Thyroid gland (tissue), 4 donors: Measurements from ENCODE around the gene ADAMTS20. TPM values are rescaled to one million over a fixed set of nuclear protein-coding genes. Genes with fewer than 3 reads are reported as not detected.
A peak's percentile ranks its signal among the peaks of the same experiment; 100 is the strongest.

Experiments
- DNase-seq, 2 donors: peaks; one replicate each; pipeline ENCODE4 v3.0.0-alpha.2; 2019
- H3K27ac ChIP-seq, 3 donors: fragments of 200-600 bp; sonication (generic); 1 replicate in 2 of 3; 2 replicates in 1 of 3; pipeline ENCODE4 v1.5.1; 2016 to 2019; ENCODE audit warnings: mild to moderate bottlenecking in 1 of 3, moderate library complexity in 1 of 3
- H3K27me3 ChIP-seq: fragments of 200-600 bp; sonication (generic); one replicate; pipeline ENCODE4 v1.5.1; 2019
- H3K36me3 ChIP-seq, 2 donors: fragments of 200-600 bp; sonication (generic); one replicate each; pipeline ENCODE4 v1.5.1; 2016 to 2019
- H3K4me1 ChIP-seq, 2 donors: fragments of 200-600 bp; sonication (generic); one replicate each; pipeline ENCODE4 v1.5.1; 2017 to 2019
- H3K4me3 ChIP-seq, 3 donors: fragments of 200-600 bp; sonication (generic); replicated peaks in 1 of 3; 1 replicate in 2 of 3; 2 replicates in 1 of 3; pipeline ENCODE4 v1.5.1; 2016; ENCODE audit warnings: mild to moderate bottlenecking in 1 of 3
- H3K9me3 ChIP-seq: fragments of 200-600 bp; sonication (generic); one replicate; pipeline ENCODE4 v1.5.1; 2017
- CTCF ChIP-seq, 6 experiments: fragments of 200-600 bp in 3 of 6; fragments of 450-650 bp in 3 of 6; sonication (generic) in 3 of 6; IDR thresholded peaks; one replicate each; pipeline ENCODE4 v1.5.1; 2016 to 2019; ENCODE audit warnings: antibody characterized with exemption in 6 of 6, mild to moderate bottlenecking in 2 of 6, inconsistent platforms in 1 of 6, moderate library complexity in 1 of 6
- POLR2A ChIP-seq, 2 donors: fragments of 450-650 bp; IDR thresholded peaks; one replicate each; pipeline ENCODE4 v1.6.1; 2017; ENCODE audit warnings: antibody characterized with exemption in 2 of 2, mild to moderate bottlenecking in 2 of 2, moderate library complexity in 1 of 2
- whole genome bisulfite sequencing, 2 donors: methylation state at CpG; one replicate each; pipeline ENCODE4 v1.1.5; 2017; 5-methylcytosine and 5-hydroxymethylcytosine counted together
- intact Hi-C: fragments of 100-400 bp; cut with DNase I; formaldehyde crosslinking; loops from one replicate; pipeline ENCODE4 v1.15.1; 2023
- total RNA-seq, 4 donors: library from RNA; depleted of rRNA; stranded (reverse); fragments of >200 nt; gene quantifications; one replicate each; pipeline ENCODE4 v1.2.3, GENCODE V29; 2016

Gene ADAMTS20
- total RNA-seq, 4 donors from 2014 or later = 0.11 TPM; not detected in 3

GRCh38 chr12:43338848-43339526 lies 213.0 kb downstream of the ADAMTS20 start:
- intact Hi-C loops = no loop called here
- H3K27me3 ChIP-seq = no peaks in the 10 kb centered on the region
- no peak overlapping the region for H3K27ac ChIP-seq
- no peak overlapping the region for H3K4me3 ChIP-seq
- H3K36me3 ChIP-seq = no peaks in the 10 kb centered on the region
- TF ChIP-seq POLR2A (IDR thresholded peaks at IDR 0.05) (no peak), CTCF (IDR thresholded peaks at IDR 0.05) (peak in 4 of 6 experiments; percentile 57 to 85 (median 68))
- H3K4me1 ChIP-seq = peaks cover 0 to 4% of the 10 kb centered on the region in 2 donors
- H3K9me3 ChIP-seq = no peaks in the 10 kb centered on the region
- no peak for DNase-seq

GRCh38 chr12:43337571-43338444 lies 214.2 kb downstream of the ADAMTS20 start:
- Histone ChIP-seq H3K9me3 (no peaks in the 10 kb centered on the region), H3K4me3 (no peak overlapping the region), H3K4me1 (peaks cover 0 to 4% of the 10 kb centered on the region in 2 donors), H3K27ac (no peak overlapping the region), H3K27me3 (no peaks in the 10 kb centered on the region), H3K36me3 (no peaks in the 10 kb centered on the region)
- intact Hi-C loops = no loop called here
- no peak for DNase-seq
- TF ChIP-seq CTCF (IDR thresholded peaks at IDR 0.05) = no peak
- no peak for TF ChIP-seq POLR2A (IDR thresholded peaks at IDR 0.05)
- WGBS, 2 donors = 63 to 68% methylated on average over 4 of the region's 4 CpGs

- Histone ChIP-seq H3K36me3 (no peaks in the 10 kb centered on the region), H3K27me3 (no peaks in the 10 kb centered on the region), H3K9me3 (no peaks in the 10 kb centered on the region), H3K4me1 (peaks cover 0 to 4% of the 10 kb centered on the region in 2 donors), H3K4me3 (no peak overlapping the region), H3K27ac (no peak overlapping the region)
- WGBS, 2 donors = 11 to 16% methylated on average over 1 of the region's 1 CpG
- TF ChIP-seq CTCF (IDR thresholded peaks at IDR 0.05) (peak in 4 of 6 experiments; percentile 20 to 50 (median 35)), POLR2A (IDR thresholded peaks at IDR 0.05) (no peak)
- no peak for DNase-seq
- intact Hi-C loops = no loop called here
These were observed 214.9 kb downstream of the ADAMTS20 start for GRCh38 chr12:43336962-43337555.

GRCh38 chr12:43333644-43334043 lies 218.4 kb downstream of the ADAMTS20 start:
- 87 to 94% methylated on average over 2 of the region's 2 CpGs for WGBS, 2 donors
- Histone ChIP-seq H3K27me3 (no peaks in the 10 kb centered on the region), H3K4me1 (peaks cover 0 to 1% of the 10 kb centered on the region in 2 donors), H3K4me3 (no peak overlapping the region), H3K9me3 (no peaks in the 10 kb centered on the region), H3K36me3 (no peaks in the 10 kb centered on the region), H3K27ac (no peak overlapping the region)
- TF ChIP-seq CTCF (IDR thresholded peaks at IDR 0.05) = no peak
- TF ChIP-seq POLR2A (IDR thresholded peaks at IDR 0.05) = no peak
- no peak for DNase-seq
- intact Hi-C loops = no loop called here
